ENCODE measurements around the gene GRB2. TPM values are rescaled to one million over a fixed set of nuclear protein-coding genes. Genes with fewer than 3 reads are reported as not detected.

GRB2 gene
- total and polyA plus RNA-seq, 2 experiments from 2014 or later = 89.0 to 112 TPM

DNA sequence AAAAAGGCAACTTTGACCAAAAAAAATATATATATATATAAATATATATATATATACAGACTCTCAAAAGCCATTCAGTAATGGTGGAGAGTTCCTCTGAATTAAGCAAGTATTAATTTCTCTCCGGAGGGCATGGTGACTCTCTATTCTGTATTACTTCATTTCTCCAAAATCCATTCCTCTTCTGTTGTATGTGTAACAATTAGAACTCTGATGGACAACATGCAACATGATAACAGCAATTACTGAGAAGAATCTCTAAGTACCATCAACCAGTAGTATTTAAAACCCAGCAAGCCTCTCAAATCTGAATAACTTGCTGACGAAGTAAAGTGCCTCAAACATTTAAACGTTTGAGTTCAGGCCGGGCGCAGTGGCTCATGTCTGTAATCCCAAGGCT, 2.3 kb downstream of the GRB2 start:
- TF ChIP-seq JUNB (IDR thresholded peaks at IDR 0.05; ENCODE audit: unreplicated experiment) = no peak
- TF ChIP-seq CREB1 (CRISPR knock-in tag; IDR thresholded peaks at IDR 0.05; ENCODE audit: low read depth) = no peak
- TF ChIP-seq EZH2phosphoT487 (IDR thresholded peaks at IDR 0.05; ENCODE audit: unreplicated experiment) = no peak
- TF ChIP-seq, protein P1, sequence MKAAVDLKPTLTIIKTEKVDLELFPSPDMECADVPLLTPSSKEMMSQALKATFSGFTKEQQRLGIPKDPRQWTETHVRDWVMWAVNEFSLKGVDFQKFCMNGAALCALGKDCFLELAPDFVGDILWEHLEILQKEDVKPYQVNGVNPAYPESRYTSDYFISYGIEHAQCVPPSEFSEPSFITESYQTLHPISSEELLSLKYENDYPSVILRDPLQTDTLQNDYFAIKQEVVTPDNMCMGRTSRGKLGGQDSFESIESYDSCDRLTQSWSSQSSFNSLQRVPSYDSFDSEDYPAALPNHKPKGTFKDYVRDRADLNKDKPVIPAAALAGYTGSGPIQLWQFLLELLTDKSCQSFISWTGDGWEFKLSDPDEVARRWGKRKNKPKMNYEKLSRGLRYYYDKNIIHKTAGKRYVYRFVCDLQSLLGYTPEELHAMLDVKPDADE (IDR thresholded peaks at IDR 0.05) = no peak
- no peak for TF ChIP-seq ZNF331 (CRISPR knock-in tag; IDR thresholded peaks at IDR 0.05; ENCODE audit: low read depth)
- TF ChIP-seq STAT1 (IDR thresholded peaks at IDR 0.05; ENCODE audit: unreplicated experiment) = no peak
- TF ChIP-seq ZNF114 (CRISPR knock-in tag; IDR thresholded peaks at IDR 0.05) = no peak
- TF ChIP-seq, protein P2, sequence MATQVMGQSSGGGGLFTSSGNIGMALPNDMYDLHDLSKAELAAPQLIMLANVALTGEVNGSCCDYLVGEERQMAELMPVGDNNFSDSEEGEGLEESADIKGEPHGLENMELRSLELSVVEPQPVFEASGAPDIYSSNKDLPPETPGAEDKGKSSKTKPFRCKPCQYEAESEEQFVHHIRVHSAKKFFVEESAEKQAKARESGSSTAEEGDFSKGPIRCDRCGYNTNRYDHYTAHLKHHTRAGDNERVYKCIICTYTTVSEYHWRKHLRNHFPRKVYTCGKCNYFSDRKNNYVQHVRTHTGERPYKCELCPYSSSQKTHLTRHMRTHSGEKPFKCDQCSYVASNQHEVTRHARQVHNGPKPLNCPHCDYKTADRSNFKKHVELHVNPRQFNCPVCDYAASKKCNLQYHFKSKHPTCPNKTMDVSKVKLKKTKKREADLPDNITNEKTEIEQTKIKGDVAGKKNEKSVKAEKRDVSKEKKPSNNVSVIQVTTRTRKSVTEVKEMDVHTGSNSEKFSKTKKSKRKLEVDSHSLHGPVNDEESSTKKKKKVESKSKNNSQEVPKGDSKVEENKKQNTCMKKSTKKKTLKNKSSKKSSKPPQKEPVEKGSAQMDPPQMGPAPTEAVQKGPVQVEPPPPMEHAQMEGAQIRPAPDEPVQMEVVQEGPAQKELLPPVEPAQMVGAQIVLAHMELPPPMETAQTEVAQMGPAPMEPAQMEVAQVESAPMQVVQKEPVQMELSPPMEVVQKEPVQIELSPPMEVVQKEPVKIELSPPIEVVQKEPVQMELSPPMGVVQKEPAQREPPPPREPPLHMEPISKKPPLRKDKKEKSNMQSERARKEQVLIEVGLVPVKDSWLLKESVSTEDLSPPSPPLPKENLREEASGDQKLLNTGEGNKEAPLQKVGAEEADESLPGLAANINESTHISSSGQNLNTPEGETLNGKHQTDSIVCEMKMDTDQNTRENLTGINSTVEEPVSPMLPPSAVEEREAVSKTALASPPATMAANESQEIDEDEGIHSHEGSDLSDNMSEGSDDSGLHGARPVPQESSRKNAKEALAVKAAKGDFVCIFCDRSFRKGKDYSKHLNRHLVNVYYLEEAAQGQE (IDR thresholded peaks at IDR 0.05; ENCODE audit: unreplicated experiment) = no peak
- TF ChIP-seq NANOG (IDR thresholded peaks at IDR 0.05; ENCODE audit: borderline replicate concordance) = no peak
- TF ChIP-seq EZH2 (IDR thresholded peaks at IDR 0.05; ENCODE audit: low read depth, unreplicated experiment) = no peak
- TF ChIP-seq, protein P3, sequence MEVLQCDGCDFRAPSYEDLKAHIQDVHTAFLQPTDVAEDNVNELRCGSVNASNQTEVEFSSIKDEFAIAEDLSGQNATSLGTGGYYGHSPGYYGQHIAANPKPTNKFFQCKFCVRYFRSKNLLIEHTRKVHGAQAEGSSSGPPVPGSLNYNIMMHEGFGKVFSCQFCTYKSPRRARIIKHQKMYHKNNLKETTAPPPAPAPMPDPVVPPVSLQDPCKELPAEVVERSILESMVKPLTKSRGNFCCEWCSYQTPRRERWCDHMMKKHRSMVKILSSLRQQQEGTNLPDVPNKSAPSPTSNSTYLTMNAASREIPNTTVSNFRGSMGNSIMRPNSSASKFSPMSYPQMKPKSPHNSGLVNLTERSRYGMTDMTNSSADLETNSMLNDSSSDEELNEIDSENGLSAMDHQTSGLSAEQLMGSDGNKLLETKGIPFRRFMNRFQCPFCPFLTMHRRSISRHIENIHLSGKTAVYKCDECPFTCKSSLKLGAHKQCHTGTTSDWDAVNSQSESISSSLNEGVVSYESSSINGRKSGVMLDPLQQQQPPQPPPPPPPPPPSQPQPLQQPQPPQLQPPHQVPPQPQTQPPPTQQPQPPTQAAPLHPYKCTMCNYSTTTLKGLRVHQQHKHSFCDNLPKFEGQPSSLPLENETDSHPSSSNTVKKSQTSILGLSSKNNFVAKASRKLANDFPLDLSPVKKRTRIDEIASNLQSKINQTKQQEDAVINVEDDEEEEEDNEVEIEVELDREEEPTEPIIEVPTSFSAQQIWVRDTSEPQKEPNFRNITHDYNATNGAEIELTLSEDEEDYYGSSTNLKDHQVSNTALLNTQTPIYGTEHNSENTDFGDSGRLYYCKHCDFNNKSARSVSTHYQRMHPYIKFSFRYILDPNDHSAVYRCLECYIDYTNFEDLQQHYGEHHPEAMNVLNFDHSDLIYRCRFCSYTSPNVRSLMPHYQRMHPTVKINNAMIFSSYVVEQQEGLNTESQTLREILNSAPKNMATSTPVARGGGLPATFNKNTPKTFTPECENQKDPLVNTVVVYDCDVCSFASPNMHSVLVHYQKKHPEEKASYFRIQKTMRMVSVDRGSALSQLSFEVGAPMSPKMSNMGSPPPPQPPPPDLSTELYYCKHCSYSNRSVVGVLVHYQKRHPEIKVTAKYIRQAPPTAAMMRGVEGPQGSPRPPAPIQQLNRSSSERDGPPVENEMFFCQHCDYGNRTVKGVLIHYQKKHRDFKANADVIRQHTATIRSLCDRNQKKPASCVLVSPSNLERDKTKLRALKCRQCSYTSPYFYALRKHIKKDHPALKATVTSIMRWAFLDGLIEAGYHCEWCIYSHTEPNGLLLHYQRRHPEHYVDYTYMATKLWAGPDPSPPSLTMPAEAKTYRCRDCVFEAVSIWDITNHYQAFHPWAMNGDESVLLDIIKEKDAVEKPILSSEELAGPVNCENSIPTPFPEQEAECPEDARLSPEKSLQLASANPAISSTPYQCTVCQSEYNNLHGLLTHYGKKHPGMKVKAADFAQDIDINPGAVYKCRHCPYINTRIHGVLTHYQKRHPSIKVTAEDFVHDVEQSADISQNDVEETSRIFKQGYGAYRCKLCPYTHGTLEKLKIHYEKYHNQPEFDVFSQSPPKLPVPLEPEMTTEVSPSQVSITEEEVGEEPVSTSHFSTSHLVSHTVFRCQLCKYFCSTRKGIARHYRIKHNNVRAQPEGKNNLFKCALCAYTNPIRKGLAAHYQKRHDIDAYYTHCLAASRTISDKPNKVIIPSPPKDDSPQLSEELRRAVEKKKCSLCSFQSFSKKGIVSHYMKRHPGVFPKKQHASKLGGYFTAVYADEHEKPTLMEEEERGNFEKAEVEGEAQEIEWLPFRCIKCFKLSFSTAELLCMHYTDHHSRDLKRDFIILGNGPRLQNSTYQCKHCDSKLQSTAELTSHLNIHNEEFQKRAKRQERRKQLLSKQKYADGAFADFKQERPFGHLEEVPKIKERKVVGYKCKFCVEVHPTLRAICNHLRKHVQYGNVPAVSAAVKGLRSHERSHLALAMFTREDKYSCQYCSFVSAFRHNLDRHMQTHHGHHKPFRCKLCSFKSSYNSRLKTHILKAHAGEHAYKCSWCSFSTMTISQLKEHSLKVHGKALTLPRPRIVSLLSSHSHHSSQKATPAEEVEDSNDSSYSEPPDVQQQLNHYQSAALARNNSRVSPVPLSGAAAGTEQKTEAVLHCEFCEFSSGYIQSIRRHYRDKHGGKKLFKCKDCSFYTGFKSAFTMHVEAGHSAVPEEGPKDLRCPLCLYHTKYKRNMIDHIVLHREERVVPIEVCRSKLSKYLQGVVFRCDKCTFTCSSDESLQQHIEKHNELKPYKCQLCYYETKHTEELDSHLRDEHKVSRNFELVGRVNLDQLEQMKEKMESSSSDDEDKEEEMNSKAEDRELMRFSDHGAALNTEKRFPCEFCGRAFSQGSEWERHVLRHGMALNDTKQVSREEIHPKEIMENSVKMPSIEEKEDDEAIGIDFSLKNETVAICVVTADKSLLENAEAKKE (CRISPR knock-in tag; IDR thresholded peaks at IDR 0.05) = no peak
- TF ChIP-seq, protein P4, sequence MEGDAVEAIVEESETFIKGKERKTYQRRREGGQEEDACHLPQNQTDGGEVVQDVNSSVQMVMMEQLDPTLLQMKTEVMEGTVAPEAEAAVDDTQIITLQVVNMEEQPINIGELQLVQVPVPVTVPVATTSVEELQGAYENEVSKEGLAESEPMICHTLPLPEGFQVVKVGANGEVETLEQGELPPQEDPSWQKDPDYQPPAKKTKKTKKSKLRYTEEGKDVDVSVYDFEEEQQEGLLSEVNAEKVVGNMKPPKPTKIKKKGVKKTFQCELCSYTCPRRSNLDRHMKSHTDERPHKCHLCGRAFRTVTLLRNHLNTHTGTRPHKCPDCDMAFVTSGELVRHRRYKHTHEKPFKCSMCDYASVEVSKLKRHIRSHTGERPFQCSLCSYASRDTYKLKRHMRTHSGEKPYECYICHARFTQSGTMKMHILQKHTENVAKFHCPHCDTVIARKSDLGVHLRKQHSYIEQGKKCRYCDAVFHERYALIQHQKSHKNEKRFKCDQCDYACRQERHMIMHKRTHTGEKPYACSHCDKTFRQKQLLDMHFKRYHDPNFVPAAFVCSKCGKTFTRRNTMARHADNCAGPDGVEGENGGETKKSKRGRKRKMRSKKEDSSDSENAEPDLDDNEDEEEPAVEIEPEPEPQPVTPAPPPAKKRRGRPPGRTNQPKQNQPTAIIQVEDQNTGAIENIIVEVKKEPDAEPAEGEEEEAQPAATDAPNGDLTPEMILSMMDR (conservative IDR thresholded peaks at IDR 0.05; ENCODE audit: low read depth in 2 of 2) = no peak
- TF ChIP-seq POLR2AphosphoS5 (IDR thresholded peaks at IDR 0.05; ENCODE audit: low read depth) = no peak
- no peak overlapping the region for H3K4me2 ChIP-seq
- DNase-seq (ENCODE audit: low spot score) (no peak), ATAC-seq (no peak)
- peaks cover 4% of the 10 kb centered on the region; the same call in 1 of the 3 replicates for H3K36me3 Mint-ChIP-seq (ENCODE audit: low read depth)
- H3F3A ChIP-seq (replicated peaks; ENCODE audit: low read depth) = peaks cover 9% of the 10 kb centered on the region; the same call in 1 of the 2 replicates
- no peaks in the 10 kb centered on the region; the same call in 2 of the 3 replicates for H3K9me3 Mint-ChIP-seq
- no peaks in the 10 kb centered on the region for H3K36me3 ChIP-seq (ENCODE audit: insufficient read depth)
- H3K4me3 ChIP-seq = no peak overlapping the region
- H3K4me1 ChIP-seq (ENCODE audit: insufficient read depth) = peaks cover 5% of the 10 kb centered on the region; the same call in 1 of the 2 replicates
- H3K4me3 Mint-ChIP-seq = peak overlapping the region; percentile 4; the same call in 1 of the 3 replicates
- H4K20me1 ChIP-seq (replicated peaks; ENCODE audit: insufficient read depth) = peaks cover 38% of the 10 kb centered on the region
- H2AFZ ChIP-seq = no peak overlapping the region
- H3K9me2 ChIP-seq (ENCODE audit: insufficient read depth) = no peaks in the 10 kb centered on the region
- H3K27me3 Mint-ChIP-seq (ENCODE audit: insufficient read depth, low read depth, poor library complexity) = peaks cover 6% of the 10 kb centered on the region
- H3K4me1 Mint-ChIP-seq = peaks cover 18% of the 10 kb centered on the region
- H3K27ac Mint-ChIP-seq = no peak overlapping the region
- peaks cover 71% of the 10 kb centered on the region for H3K79me2 ChIP-seq (replicated peaks; ENCODE audit: insufficient read depth)
- no peak overlapping the region for H3K27ac ChIP-seq (ENCODE audit: low read depth)
- H3K27me3 ChIP-seq (ENCODE audit: insufficient read depth) = no peaks in the 10 kb centered on the region

Data from GM23338 (cell line).